ENCODE data around the gene BRSK1.

BRSK1 gene

GRCh38 chr19:55264531-55264930, 19.3 kb upstream of the BRSK1 start:
- Histone ChIP-seq H3K9me3 (ENCODE audit: control insufficient read depth, insufficient read depth, low read depth, low read length) (peaks cover 7% of the 10 kb centered on the region; the same call in 1 of the 2 replicates), H3K9ac (ENCODE audit: low read length) (no peak overlapping the region), H3K4me1 (ENCODE audit: control insufficient read depth, insufficient read depth, low read length) (0 out of 2 replicates have a peak, but pooled peaks cover 2% of the 10 kb centered on the region), H3K27ac (ENCODE audit: low read depth, low read length) (no peak overlapping the region), H3K4me3 (ENCODE audit: low read depth, low read length) (no peak overlapping the region), H3K36me3 (ENCODE audit: control insufficient read depth, insufficient read depth, low read length) (no peaks in the 10 kb centered on the region), H3K27me3 (ENCODE audit: control insufficient read depth, insufficient read depth, low read length) (no peaks in the 10 kb centered on the region)

GRCh38 chr19:55265173-55265572, 18.6 kb upstream of the BRSK1 start:
- Histone ChIP-seq H3K27me3 (ENCODE audit: control insufficient read depth, insufficient read depth, low read length) (no peaks in the 10 kb centered on the region), H3K4me3 (ENCODE audit: low read depth, low read length) (no peak overlapping the region), H3K27ac (ENCODE audit: low read depth, low read length) (no peak overlapping the region), H3K4me1 (ENCODE audit: control insufficient read depth, insufficient read depth, low read length) (no peaks in the 10 kb centered on the region), H3K9me3 (ENCODE audit: control insufficient read depth, insufficient read depth, low read depth, low read length) (peaks cover 7% of the 10 kb centered on the region; the same call in 1 of the 2 replicates), H3K36me3 (ENCODE audit: control insufficient read depth, insufficient read depth, low read length) (no peaks in the 10 kb centered on the region), H3K9ac (ENCODE audit: low read length) (no peak overlapping the region)

GRCh38 chr19:55265723-55266386, 17.9 kb upstream of the BRSK1 start:
- Histone ChIP-seq H3K4me1 (ENCODE audit: control insufficient read depth, insufficient read depth, low read length) (no peaks in the 10 kb centered on the region; the same call in 1 of the 2 replicates), H3K9me3 (ENCODE audit: control insufficient read depth, insufficient read depth, low read depth, low read length) (peaks cover 7% of the 10 kb centered on the region; the same call in 1 of the 2 replicates), H3K9ac (ENCODE audit: low read length) (no peak overlapping the region), H3K4me3 (ENCODE audit: low read depth, low read length) (no peak overlapping the region), H3K27ac (ENCODE audit: low read depth, low read length) (no peak overlapping the region), H3K36me3 (ENCODE audit: control insufficient read depth, insufficient read depth, low read length) (no peaks in the 10 kb centered on the region), H3K27me3 (ENCODE audit: control insufficient read depth, insufficient read depth, low read length) (no peaks in the 10 kb centered on the region)

- no peaks in the 10 kb centered on the region for H3K27me3 ChIP-seq (ENCODE audit: control insufficient read depth, insufficient read depth, low read length)
- peaks cover 7% of the 10 kb centered on the region; the same call in 1 of the 2 replicates for H3K9me3 ChIP-seq (ENCODE audit: control insufficient read depth, insufficient read depth, low read depth, low read length)
- no peaks in the 10 kb centered on the region for H3K36me3 ChIP-seq (ENCODE audit: control insufficient read depth, insufficient read depth, low read length)
- H3K4me3 ChIP-seq (ENCODE audit: low read depth, low read length) = no peak overlapping the region
- H3K27ac ChIP-seq (ENCODE audit: low read depth, low read length) = no peak overlapping the region
- no peak overlapping the region for H3K9ac ChIP-seq (ENCODE audit: low read length)
- no peaks in the 10 kb centered on the region; the same call in 1 of the 2 replicates for H3K4me1 ChIP-seq (ENCODE audit: control insufficient read depth, insufficient read depth, low read length)
Observed at GRCh38 chr19:55266404-55266803, 17.4 kb upstream of the BRSK1 start.

- no peak overlapping the region for H3K9ac ChIP-seq (ENCODE audit: low read length)
- no peaks in the 10 kb centered on the region for H3K27me3 ChIP-seq (ENCODE audit: control insufficient read depth, insufficient read depth, low read length)
- no peak overlapping the region for H3K27ac ChIP-seq (ENCODE audit: low read depth, low read length)
- no peaks in the 10 kb centered on the region for H3K36me3 ChIP-seq (ENCODE audit: control insufficient read depth, insufficient read depth, low read length)
- no peaks in the 10 kb centered on the region; the same call in 1 of the 2 replicates for H3K4me1 ChIP-seq (ENCODE audit: control insufficient read depth, insufficient read depth, low read length)
- H3K4me3 ChIP-seq (ENCODE audit: low read depth, low read length) = no peak overlapping the region
- peaks cover 7% of the 10 kb centered on the region; the same call in 1 of the 2 replicates for H3K9me3 ChIP-seq (ENCODE audit: control insufficient read depth, insufficient read depth, low read depth, low read length)
Observed at GRCh38 chr19:55266840-55267239, 17.0 kb upstream of the BRSK1 start.

- Histone ChIP-seq H3K27ac (ENCODE audit: low read depth, low read length) (no peak overlapping the region), H3K9me3 (ENCODE audit: control insufficient read depth, insufficient read depth, low read depth, low read length) (peaks cover 7% of the 10 kb centered on the region; the same call in 1 of the 2 replicates), H3K9ac (ENCODE audit: low read length) (no peak overlapping the region), H3K36me3 (ENCODE audit: control insufficient read depth, insufficient read depth, low read length) (peaks cover 12% of the 10 kb centered on the region; the same call in 1 of the 2 replicates), H3K27me3 (ENCODE audit: control insufficient read depth, insufficient read depth, low read length) (no peaks in the 10 kb centered on the region), H3K4me1 (ENCODE audit: control insufficient read depth, insufficient read depth, low read length) (no peaks in the 10 kb centered on the region; the same call in 1 of the 2 replicates), H3K4me3 (ENCODE audit: low read depth, low read length) (no peak overlapping the region)
Observed at GRCh38 chr19:55269299-55269698, 14.5 kb upstream of the BRSK1 start.

GRCh38 chr19:55270172-55270942, 13.4 kb upstream of the BRSK1 start:
- no peaks in the 10 kb centered on the region; the same call in 1 of the 2 replicates for H3K4me1 ChIP-seq (ENCODE audit: control insufficient read depth, insufficient read depth, low read length)
- H3K27me3 ChIP-seq (ENCODE audit: control insufficient read depth, insufficient read depth, low read length) = no peaks in the 10 kb centered on the region
- H3K27ac ChIP-seq (ENCODE audit: low read depth, low read length) = no peak overlapping the region
- H3K9me3 ChIP-seq (ENCODE audit: control insufficient read depth, insufficient read depth, low read depth, low read length) = peaks cover 7% of the 10 kb centered on the region; the same call in 1 of the 2 replicates
- no peak overlapping the region for H3K4me3 ChIP-seq (ENCODE audit: low read depth, low read length)
- H3K9ac ChIP-seq (ENCODE audit: low read length) = no peak overlapping the region
- peaks cover 12% of the 10 kb centered on the region; the same call in 1 of the 2 replicates for H3K36me3 ChIP-seq (ENCODE audit: control insufficient read depth, insufficient read depth, low read length)

GRCh38 chr19:55272142-55272541, 11.7 kb upstream of the BRSK1 start:
- Histone ChIP-seq H3K36me3 (ENCODE audit: control insufficient read depth, insufficient read depth, low read length) (peaks cover 19% of the 10 kb centered on the region), H3K27ac (ENCODE audit: low read depth, low read length) (no peak overlapping the region), H3K9me3 (ENCODE audit: control insufficient read depth, insufficient read depth, low read depth, low read length) (no peaks in the 10 kb centered on the region), H3K4me1 (ENCODE audit: control insufficient read depth, insufficient read depth, low read length) (no peaks in the 10 kb centered on the region; the same call in 1 of the 2 replicates), H3K27me3 (ENCODE audit: control insufficient read depth, insufficient read depth, low read length) (no peaks in the 10 kb centered on the region), H3K9ac (ENCODE audit: low read length) (no peak overlapping the region), H3K4me3 (ENCODE audit: low read depth, low read length) (no peak overlapping the region)

- Histone ChIP-seq H3K9ac (ENCODE audit: low read length) (no peak overlapping the region), H3K27me3 (ENCODE audit: control insufficient read depth, insufficient read depth, low read length) (no peaks in the 10 kb centered on the region), H3K4me3 (ENCODE audit: low read depth, low read length) (no peak overlapping the region), H3K4me1 (ENCODE audit: control insufficient read depth, insufficient read depth, low read length) (no peaks in the 10 kb centered on the region; the same call in 1 of the 2 replicates), H3K9me3 (ENCODE audit: control insufficient read depth, insufficient read depth, low read depth, low read length) (no peaks in the 10 kb centered on the region), H3K27ac (ENCODE audit: low read depth, low read length) (no peak overlapping the region), H3K36me3 (ENCODE audit: control insufficient read depth, insufficient read depth, low read length) (peaks cover 22% of the 10 kb centered on the region)
Observed at GRCh38 chr19:55273978-55274707, 9.7 kb upstream of the BRSK1 start.

GRCh38 chr19:55275851-55276719, 7.7 kb upstream of the BRSK1 start:
- Histone ChIP-seq H3K4me1 (ENCODE audit: control insufficient read depth, insufficient read depth, low read length) (peaks cover 7% of the 10 kb centered on the region), H3K27ac (ENCODE audit: low read depth, low read length) (no peak overlapping the region), H3K9me3 (ENCODE audit: control insufficient read depth, insufficient read depth, low read depth, low read length) (no peaks in the 10 kb centered on the region), H3K4me3 (ENCODE audit: low read depth, low read length) (no peak overlapping the region), H3K27me3 (ENCODE audit: control insufficient read depth, insufficient read depth, low read length) (no peaks in the 10 kb centered on the region), H3K36me3 (ENCODE audit: control insufficient read depth, insufficient read depth, low read length) (peaks cover 22% of the 10 kb centered on the region), H3K9ac (ENCODE audit: low read length) (no peak overlapping the region)
